ENCODE measurements around the gene ADGRV1. TPM values are rescaled to one million over a fixed set of nuclear protein-coding genes. Genes with fewer than 3 reads are reported as not detected.
"Not testable (repeated sequence)": the region's sequence is repeated elsewhere in the genome, so short reads cannot be mapped to it uniquely, and the experiment has no call there.

Gene ADGRV1
- total and polyA plus RNA-seq, 4 donors: 0.36 to 0.64 (median 0.50) TPM

DNA sequence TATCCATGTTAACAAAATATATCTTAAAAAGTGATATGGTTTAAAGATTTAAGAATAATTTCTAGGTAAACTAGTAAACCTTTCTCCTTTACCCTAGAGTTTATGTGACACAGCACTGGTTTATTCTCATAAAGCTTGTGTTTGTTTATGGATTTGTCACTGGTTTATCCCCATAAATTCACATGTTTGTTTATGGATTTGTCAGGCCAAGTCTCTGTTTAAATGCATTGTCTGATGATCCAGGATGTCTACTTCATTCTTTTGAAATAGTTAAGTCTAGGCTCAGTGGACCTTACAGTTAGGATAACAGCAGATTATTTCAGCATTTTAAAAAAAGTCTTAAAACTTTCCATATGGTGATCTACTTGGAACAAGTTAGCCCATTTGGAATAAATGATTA is 490.5 kb downstream of the ADGRV1 start:
- Histone ChIP-seq H3K4me1 (ENCODE audit: control insufficient read depth in 1 of 2, insufficient read depth in 2 of 2, low read length in 2 of 2) (no peaks in the 10 kb centered on the region), H3K4me3 (ENCODE audit: low read length in 2 of 2) (no peak overlapping the region), H3K27ac (ENCODE audit: low read depth in 1 of 2, low read length in 2 of 2) (no peak overlapping the region), H3K27me3 (ENCODE audit: control insufficient read depth in 1 of 2, insufficient read depth in 2 of 2, low read length in 1 of 2) (no peaks in the 10 kb centered on the region), H3K9me3 (ENCODE audit: control insufficient read depth, low read length) (no peaks in the 10 kb centered on the region), H3K36me3 (ENCODE audit: control insufficient read depth in 1 of 2, insufficient read depth in 2 of 2, low read length in 1 of 2) (no peaks in the 10 kb centered on the region)
- no peak for ATAC-seq (ENCODE audit: low FRiP score)
- no peak for DNase-seq
- intact Hi-C loops (cut with DNase I): no loop called here

DNA sequence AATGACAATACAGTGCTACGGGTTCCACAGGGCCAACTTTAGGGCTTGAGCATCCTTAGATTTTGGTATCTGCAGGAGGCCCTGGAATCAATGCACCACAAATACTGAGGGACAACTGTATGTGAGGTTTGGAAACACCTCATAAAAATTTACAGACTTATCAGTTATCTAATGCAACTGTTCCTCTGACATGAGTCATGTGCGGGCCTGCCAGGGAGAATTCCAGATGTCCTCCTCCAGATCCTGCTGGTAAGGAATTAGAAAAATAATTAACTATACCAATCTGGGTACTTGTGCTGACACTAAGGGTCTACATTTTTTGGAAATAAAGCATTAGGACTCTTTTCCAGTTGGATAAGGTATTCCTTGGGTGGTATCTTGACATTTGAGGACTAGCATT is 491.2 kb downstream of the ADGRV1 start:
- 91 to 95% methylated on average over 2 of the region's 2 CpGs for WGBS, 2 donors
- Histone ChIP-seq H3K27ac (ENCODE audit: low read depth in 1 of 2, low read length in 2 of 2) (no peak overlapping the region), H3K9me3 (ENCODE audit: control insufficient read depth, low read length) (no peaks in the 10 kb centered on the region), H3K36me3 (ENCODE audit: control insufficient read depth in 1 of 2, insufficient read depth in 2 of 2, low read length in 1 of 2) (no peaks in the 10 kb centered on the region), H3K4me3 (ENCODE audit: low read length in 2 of 2) (no peak overlapping the region), H3K4me1 (ENCODE audit: control insufficient read depth in 1 of 2, insufficient read depth in 2 of 2, low read length in 2 of 2) (no peaks in the 10 kb centered on the region), H3K27me3 (ENCODE audit: control insufficient read depth in 1 of 2, insufficient read depth in 2 of 2, low read length in 1 of 2) (no peaks in the 10 kb centered on the region)
- DNase-seq (no peak), ATAC-seq (ENCODE audit: low FRiP score) (no peak)
- intact Hi-C loops (cut with DNase I): no loop called here

DNA sequence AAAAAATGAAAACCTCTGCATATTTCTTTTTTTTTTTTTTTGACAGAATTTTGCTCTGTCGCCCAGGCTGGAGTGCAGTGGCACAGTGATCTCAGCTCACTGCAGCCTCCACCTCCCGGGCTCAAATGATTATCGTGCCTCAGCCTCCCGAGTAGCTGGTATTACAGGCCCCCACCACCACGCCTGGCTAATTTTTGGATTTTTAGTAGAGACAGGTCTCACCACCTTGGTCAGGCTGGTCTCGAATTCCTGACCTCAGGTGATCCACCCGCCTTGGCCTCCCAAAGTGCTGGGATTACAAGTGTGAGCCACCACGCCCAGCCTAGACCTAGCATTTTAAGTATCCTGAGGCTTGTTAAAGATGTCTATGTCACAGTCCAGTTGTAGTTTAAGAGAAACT is 493.8 kb downstream of the ADGRV1 start:
- H3K9me3 ChIP-seq (ENCODE audit: control insufficient read depth, low read length); ATAC-seq (ENCODE audit: low FRiP score); H3K4me1 ChIP-seq (ENCODE audit: control insufficient read depth in 1 of 2, insufficient read depth in 2 of 2, low read length in 2 of 2); intact Hi-C loops (cut with DNase I); H3K27me3 ChIP-seq (ENCODE audit: control insufficient read depth in 1 of 2, insufficient read depth in 2 of 2, low read length in 1 of 2); H3K4me3 ChIP-seq (ENCODE audit: low read length in 2 of 2); H3K36me3 ChIP-seq (ENCODE audit: control insufficient read depth in 1 of 2, insufficient read depth in 2 of 2, low read length in 1 of 2); H3K27ac ChIP-seq (ENCODE audit: low read depth in 1 of 2, low read length in 2 of 2); DNase-seq: not testable (repeated sequence)
- 94 to 95% methylated on average over 8 of the region's 8 CpGs for WGBS, 2 donors

DNA sequence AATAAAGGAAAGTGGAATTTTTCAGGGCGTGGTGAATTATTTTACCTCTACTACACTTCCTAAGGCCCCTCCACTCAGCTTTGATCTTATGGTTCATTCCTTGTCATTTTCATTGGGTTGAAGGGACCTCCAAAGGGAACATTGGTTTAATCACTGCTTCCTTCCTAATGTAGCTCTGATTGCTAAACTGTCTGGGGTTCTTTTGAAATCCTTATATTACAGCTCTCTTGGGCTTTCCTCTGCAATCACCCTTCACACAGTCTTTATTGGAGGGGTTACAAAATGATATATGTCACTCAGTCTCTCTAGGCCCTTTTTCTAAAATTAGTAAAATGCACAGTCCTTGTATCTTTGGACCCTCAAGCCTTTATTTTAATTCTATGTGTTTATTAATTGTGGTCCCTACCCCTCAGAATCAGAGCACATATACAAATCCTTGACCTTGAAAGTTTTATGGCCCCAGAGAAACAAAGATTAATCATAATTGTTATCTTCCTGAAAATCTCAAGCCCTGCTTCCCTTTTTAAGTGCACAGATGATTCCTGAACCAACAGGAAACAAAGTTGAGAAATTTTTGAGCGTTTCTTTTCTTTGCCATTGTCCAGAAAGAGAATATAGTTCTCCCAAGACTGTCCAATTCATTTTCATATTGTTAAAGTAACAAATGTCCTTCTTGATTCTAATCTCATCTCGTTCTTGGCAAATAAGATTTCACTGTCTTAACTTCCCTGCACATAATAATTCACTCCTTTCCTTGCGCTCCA is 494.6 kb downstream of the ADGRV1 start:
- H3K4me1 ChIP-seq (ENCODE audit: control insufficient read depth in 1 of 2, insufficient read depth in 2 of 2, low read length in 2 of 2): no peaks in the 10 kb centered on the region
- 63 to 65% methylated on average over 4 of the region's 4 CpGs for WGBS, 2 donors

DNA sequence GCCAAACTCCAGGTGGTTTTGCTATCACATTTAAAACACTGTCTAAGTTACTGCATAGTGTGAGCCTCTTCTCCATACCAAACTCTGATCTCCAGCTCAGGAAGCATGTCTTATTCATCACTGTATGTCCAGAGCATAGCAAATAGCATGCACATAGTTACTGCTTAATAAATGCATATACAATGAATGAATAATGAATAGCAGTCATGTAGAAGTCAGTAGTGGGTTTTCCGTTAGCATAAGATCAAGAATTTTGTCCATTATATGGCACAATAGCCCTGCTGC is 495.1 kb downstream of the ADGRV1 start:
- Histone ChIP-seq H3K9me3 (ENCODE audit: control insufficient read depth, low read length) (no peaks in the 10 kb centered on the region), H3K4me1 (ENCODE audit: control insufficient read depth in 1 of 2, insufficient read depth in 2 of 2, low read length in 2 of 2) (no peaks in the 10 kb centered on the region), H3K27me3 (ENCODE audit: control insufficient read depth in 1 of 2, insufficient read depth in 2 of 2, low read length in 1 of 2) (no peaks in the 10 kb centered on the region), H3K36me3 (ENCODE audit: control insufficient read depth in 1 of 2, insufficient read depth in 2 of 2, low read length in 1 of 2) (no peaks in the 10 kb centered on the region), H3K27ac (ENCODE audit: low read depth in 1 of 2, low read length in 2 of 2) (no peak overlapping the region), H3K4me3 (ENCODE audit: low read length in 2 of 2) (no peak overlapping the region)
- ATAC-seq (ENCODE audit: low FRiP score): no peak
- WGBS, 2 donors: 83 to 86% methylated on average over 1 of the region's 1 CpG
- intact Hi-C loops (cut with DNase I): no loop called here
- DNase-seq: no peak

More for the DNA sequence above, 494.6 kb downstream of the ADGRV1 start:
- ATAC-seq (ENCODE audit: low FRiP score) (no peak), DNase-seq (no peak)
- no peaks in the 10 kb centered on the region for H3K36me3 ChIP-seq (ENCODE audit: control insufficient read depth in 1 of 2, insufficient read depth in 2 of 2, low read length in 1 of 2)
- no peaks in the 10 kb centered on the region for H3K9me3 ChIP-seq (ENCODE audit: control insufficient read depth, low read length)
- H3K27me3 ChIP-seq (ENCODE audit: control insufficient read depth in 1 of 2, insufficient read depth in 2 of 2, low read length in 1 of 2): no peaks in the 10 kb centered on the region
- no peak overlapping the region for H3K27ac ChIP-seq (ENCODE audit: low read depth in 1 of 2, low read length in 2 of 2)
- intact Hi-C loops (cut with DNase I): no loop called here
- H3K4me3 ChIP-seq (ENCODE audit: low read length in 2 of 2): no peak overlapping the region

DNA sequence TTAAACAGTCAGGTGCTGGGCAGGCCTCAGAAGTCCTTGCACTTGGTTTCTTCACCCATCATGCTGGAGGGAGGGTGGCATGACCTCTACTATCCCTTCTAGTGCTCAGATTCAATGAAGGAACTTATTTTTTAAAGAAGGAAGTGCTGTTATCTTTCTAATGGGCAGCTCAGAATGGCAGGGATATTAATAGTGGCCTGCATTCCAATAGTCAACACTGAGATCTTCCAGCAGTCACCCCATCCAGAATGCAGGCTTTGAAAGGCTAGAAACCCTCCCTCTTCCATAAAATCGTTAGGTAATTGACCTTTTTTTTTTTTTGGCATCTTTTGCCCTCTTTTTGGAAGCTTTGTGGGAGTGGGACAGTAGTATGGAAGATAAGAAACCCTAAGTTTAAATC is 499.6 kb downstream of the ADGRV1 start:
- Histone ChIP-seq H3K4me3 (ENCODE audit: low read length in 2 of 2) (no peak overlapping the region), H3K27ac (ENCODE audit: low read depth in 1 of 2, low read length in 2 of 2) (no peak overlapping the region), H3K9me3 (ENCODE audit: control insufficient read depth, low read length) (no peaks in the 10 kb centered on the region), H3K27me3 (ENCODE audit: control insufficient read depth in 1 of 2, insufficient read depth in 2 of 2, low read length in 1 of 2) (no peaks in the 10 kb centered on the region), H3K36me3 (ENCODE audit: control insufficient read depth in 1 of 2, insufficient read depth in 2 of 2, low read length in 1 of 2) (no peaks in the 10 kb centered on the region), H3K4me1 (ENCODE audit: control insufficient read depth in 1 of 2, insufficient read depth in 2 of 2, low read length in 2 of 2) (peaks cover 0 to 4% of the 10 kb centered on the region in 2 donors)
- intact Hi-C loops (cut with DNase I): no loop called here
- DNase-seq (no peak), ATAC-seq (ENCODE audit: low FRiP score) (no peak)
- 0% methylated on average over 1 of the region's 1 CpG for WGBS, 2 donors

DNA sequence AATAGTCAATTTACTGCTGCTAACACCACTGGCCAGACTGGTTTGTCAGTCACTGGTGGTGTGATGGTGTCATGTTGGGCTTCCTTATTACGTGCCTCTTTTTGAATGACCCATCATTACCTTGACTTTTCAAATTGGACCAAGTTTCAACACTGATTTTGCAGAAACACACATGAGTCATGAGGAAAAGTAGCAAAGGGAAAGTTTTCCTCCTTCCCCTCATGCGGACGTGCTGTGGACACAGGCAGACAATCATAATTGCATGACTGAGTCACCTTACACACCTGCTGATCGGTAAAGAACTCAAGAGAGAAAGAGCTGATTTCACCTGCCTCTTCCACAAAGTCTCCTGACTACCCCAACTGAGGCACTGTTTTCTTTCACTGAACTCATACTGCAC is 500.0 kb downstream of the ADGRV1 start:
- H3K4me3 ChIP-seq (ENCODE audit: low read length in 2 of 2): no peak overlapping the region
- DNase-seq (no peak), ATAC-seq (ENCODE audit: low FRiP score) (no peak)
- H3K9me3 ChIP-seq (ENCODE audit: control insufficient read depth, low read length): no peaks in the 10 kb centered on the region
- H3K27ac ChIP-seq (ENCODE audit: low read depth in 1 of 2, low read length in 2 of 2): no peak overlapping the region
- WGBS, 2 donors: 88 to 93% methylated on average over 4 of the region's 4 CpGs
- intact Hi-C loops (cut with DNase I): no loop called here
- H3K4me1 ChIP-seq (ENCODE audit: control insufficient read depth in 1 of 2, insufficient read depth in 2 of 2, low read length in 2 of 2): peaks cover 0 to 4% of the 10 kb centered on the region in 2 donors
- no peaks in the 10 kb centered on the region for H3K36me3 ChIP-seq (ENCODE audit: control insufficient read depth in 1 of 2, insufficient read depth in 2 of 2, low read length in 1 of 2)
- H3K27me3 ChIP-seq (ENCODE audit: control insufficient read depth in 1 of 2, insufficient read depth in 2 of 2, low read length in 1 of 2): no peaks in the 10 kb centered on the region

DNA sequence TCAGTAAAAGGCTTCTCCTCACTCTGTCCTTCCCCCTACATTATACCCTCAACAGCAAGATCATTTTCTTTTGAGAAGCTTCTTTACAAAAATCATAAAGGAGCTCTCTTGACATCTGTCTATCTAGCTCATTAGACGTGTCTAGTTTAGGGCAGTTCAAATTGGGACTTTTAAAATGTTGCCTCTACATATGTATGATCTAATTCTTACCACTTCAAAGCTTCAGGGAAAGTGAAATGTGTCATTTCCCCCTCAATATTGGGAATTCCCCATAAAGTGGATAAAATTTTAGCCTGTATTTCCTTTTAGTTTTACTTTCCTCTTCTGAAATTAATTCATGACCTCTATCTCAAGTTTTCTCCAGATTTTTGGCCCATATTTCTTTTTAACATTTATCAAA is 500.8 kb downstream of the ADGRV1 start:
- no peak for ATAC-seq (ENCODE audit: low FRiP score)
- intact Hi-C loops (cut with DNase I): no loop called here
- no peaks in the 10 kb centered on the region for H3K9me3 ChIP-seq (ENCODE audit: control insufficient read depth, low read length)
- no peak for DNase-seq
- H3K4me1 ChIP-seq (ENCODE audit: control insufficient read depth in 1 of 2, insufficient read depth in 2 of 2, low read length in 2 of 2): peaks cover 0 to 4% of the 10 kb centered on the region in 2 donors
- WGBS, 2 donors: 80 to 81% methylated on average over 1 of the region's 1 CpG
- no peaks in the 10 kb centered on the region for H3K36me3 ChIP-seq (ENCODE audit: control insufficient read depth in 1 of 2, insufficient read depth in 2 of 2, low read length in 1 of 2)
- H3K27me3 ChIP-seq (ENCODE audit: control insufficient read depth in 1 of 2, insufficient read depth in 2 of 2, low read length in 1 of 2): no peaks in the 10 kb centered on the region
- no peak overlapping the region for H3K27ac ChIP-seq (ENCODE audit: low read depth in 1 of 2, low read length in 2 of 2)
- no peak overlapping the region for H3K4me3 ChIP-seq (ENCODE audit: low read length in 2 of 2)

DNA sequence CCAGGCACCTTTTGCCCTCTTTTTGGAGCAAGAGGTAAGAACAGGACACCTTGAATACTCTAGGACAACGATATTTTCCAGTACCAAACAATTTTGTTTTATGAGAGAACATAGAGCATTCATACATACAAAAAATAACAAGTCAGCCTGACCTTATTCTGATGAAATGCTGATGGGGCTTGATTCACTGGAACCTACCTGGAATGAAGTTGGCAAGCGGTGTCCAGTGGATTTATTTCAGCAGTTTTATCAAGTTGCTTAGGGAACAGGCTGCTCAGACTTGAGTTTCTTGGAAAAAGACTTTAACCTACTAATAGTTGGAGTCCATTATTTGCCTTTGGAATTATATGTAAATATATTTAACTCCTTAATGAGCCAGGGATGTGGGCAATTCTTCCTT is 502.5 kb downstream of the ADGRV1 start:
- peaks cover 0 to 4% of the 10 kb centered on the region in 2 donors for H3K4me1 ChIP-seq (ENCODE audit: control insufficient read depth in 1 of 2, insufficient read depth in 2 of 2, low read length in 2 of 2)
- intact Hi-C loops (cut with DNase I): loop anchor here in 1 of 2 donors (10.0 kb wide), 1 partner anchor 126 kb away; no protein-coding TSS in a partner anchor
- ATAC-seq (ENCODE audit: low FRiP score): no peak
- WGBS, 2 donors: 93% methylated on average over 2 of the region's 2 CpGs
- H3K27me3 ChIP-seq (ENCODE audit: control insufficient read depth in 1 of 2, insufficient read depth in 2 of 2, low read length in 1 of 2): no peaks in the 10 kb centered on the region
- H3K27ac ChIP-seq (ENCODE audit: low read depth in 1 of 2, low read length in 2 of 2): no peak overlapping the region
- no peak for DNase-seq
- H3K9me3 ChIP-seq (ENCODE audit: control insufficient read depth, low read length): no peaks in the 10 kb centered on the region
- no peak overlapping the region for H3K4me3 ChIP-seq (ENCODE audit: low read length in 2 of 2)
- H3K36me3 ChIP-seq (ENCODE audit: control insufficient read depth in 1 of 2, insufficient read depth in 2 of 2, low read length in 1 of 2): no peaks in the 10 kb centered on the region

Data from aorta (tissue), 5 donors.